ENCODE results near the gene LSM12. TPM values are rescaled to one million over a fixed set of nuclear protein-coding genes. Genes with fewer than 3 reads are reported as not detected.
A peak's percentile ranks its signal among the peaks of the same experiment; 100 is the strongest.

The LSM12 gene
- total RNA-seq, 2 experiments from 2014 or later = 34.6 to 36.1 TPM

DNA sequence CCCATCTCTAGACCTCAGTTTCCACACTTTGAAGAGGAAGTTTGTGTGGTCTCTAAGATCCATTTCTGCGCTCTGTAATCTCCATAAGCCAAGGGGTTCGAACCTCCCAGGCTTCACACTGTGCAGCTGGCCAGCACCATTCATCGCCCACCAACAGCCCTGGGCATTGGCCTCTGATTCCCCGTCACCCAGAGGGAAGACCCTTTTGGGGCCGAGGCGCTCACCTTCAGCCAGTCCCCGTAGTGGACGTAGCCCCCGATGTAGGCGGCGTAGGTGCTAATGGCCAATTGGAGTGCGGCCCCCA, 52.4 kb downstream of the LSM12 start:
- TF ChIP-seq, protein P1, sequence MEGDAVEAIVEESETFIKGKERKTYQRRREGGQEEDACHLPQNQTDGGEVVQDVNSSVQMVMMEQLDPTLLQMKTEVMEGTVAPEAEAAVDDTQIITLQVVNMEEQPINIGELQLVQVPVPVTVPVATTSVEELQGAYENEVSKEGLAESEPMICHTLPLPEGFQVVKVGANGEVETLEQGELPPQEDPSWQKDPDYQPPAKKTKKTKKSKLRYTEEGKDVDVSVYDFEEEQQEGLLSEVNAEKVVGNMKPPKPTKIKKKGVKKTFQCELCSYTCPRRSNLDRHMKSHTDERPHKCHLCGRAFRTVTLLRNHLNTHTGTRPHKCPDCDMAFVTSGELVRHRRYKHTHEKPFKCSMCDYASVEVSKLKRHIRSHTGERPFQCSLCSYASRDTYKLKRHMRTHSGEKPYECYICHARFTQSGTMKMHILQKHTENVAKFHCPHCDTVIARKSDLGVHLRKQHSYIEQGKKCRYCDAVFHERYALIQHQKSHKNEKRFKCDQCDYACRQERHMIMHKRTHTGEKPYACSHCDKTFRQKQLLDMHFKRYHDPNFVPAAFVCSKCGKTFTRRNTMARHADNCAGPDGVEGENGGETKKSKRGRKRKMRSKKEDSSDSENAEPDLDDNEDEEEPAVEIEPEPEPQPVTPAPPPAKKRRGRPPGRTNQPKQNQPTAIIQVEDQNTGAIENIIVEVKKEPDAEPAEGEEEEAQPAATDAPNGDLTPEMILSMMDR (IDR thresholded peaks at IDR 0.05) = no peak
- Histone ChIP-seq H3K27ac (ENCODE audit: low read depth in 1 of 2, low read length in 2 of 2) (no peak overlapping the region), H3K9me3 (ENCODE audit: control insufficient read depth in 1 of 2, insufficient read depth in 1 of 2, low read length in 2 of 2) (no peaks in the 10 kb centered on the region), H3K4me3 (ENCODE audit: low read length) (peak overlapping the region; percentile 94), H3K4me1 (ENCODE audit: insufficient read depth, low read length) (peaks cover 23% of the 10 kb centered on the region), H3K27me3 (ENCODE audit: control insufficient read depth in 1 of 2, insufficient read depth in 2 of 2, low read length in 2 of 2) (no peaks in the 10 kb centered on the region), H3K36me3 (ENCODE audit: insufficient read depth, low read length) (peaks cover 21% of the 10 kb centered on the region)
- DNase-seq = no peak
- peak overlapping the region; percentile 87 for H3K27ac Mint-ChIP-seq
- POLR2A ChIA-PET = interaction anchor here (0.7 to 1.2 kb wide), 4 partner anchors 9 to 530 kb away, joined by 3 to 6 read pairs (median 3); partner anchors contain the start of genes DHX8, NAGS and TMUB2
- H3K27me3 Mint-ChIP-seq = peaks cover 7% of the 10 kb centered on the region
- H3K36me3 Mint-ChIP-seq (ENCODE audit: low read depth) = peaks cover 28% of the 10 kb centered on the region
- ATAC-seq (ENCODE audit: poor library complexity) = no peak
- CTCF ChIA-PET = interaction anchor here (1.0 to 1.1 kb wide), 2 partner anchors 8 to 530 kb away, joined by 3 read pairs; partner anchors contain the start of gene DHX8
- H3K9me3 Mint-ChIP-seq = no peaks in the 10 kb centered on the region
- H3K4me1 Mint-ChIP-seq (ENCODE audit: low read depth) = peaks cover 22% of the 10 kb centered on the region
- intact Hi-C loops (cut with DNase I, micrococcal nuclease) = loop anchor here (2.0 to 10.0 kb wide), 6 partner anchors 53 to 1019 kb away; partner anchors contain the start of genes DHX8 (in 1 of the 2), GPATCH8 (in 1 of the 2), HDAC5 (in 1 of the 2) and LSM12 (in 1 of the 2)
- peak overlapping the region; percentile 100 for H3K4me3 Mint-ChIP-seq

DNA sequence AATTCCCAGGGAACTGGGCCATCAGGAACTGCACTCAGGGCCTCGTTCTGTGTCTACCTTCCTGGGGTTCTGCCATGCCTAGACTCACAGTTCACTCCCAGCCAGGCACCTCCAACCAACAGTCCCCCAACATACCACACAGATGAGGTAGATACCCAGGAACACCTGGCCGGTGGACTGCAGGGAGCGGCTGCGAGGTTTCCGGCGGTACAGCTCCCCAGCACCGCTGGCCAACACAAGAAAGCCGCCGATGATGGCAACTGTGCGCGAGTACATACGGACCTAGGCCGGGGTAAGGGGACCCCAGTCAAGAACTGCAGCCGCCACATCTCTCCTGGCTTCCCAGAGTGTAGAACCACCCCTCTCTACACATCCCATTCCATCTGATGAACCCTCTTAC, 53.6 kb downstream of the LSM12 start:
- Mint-ChIP-seq H3K36me3 (ENCODE audit: low read depth) (peaks cover 32% of the 10 kb centered on the region), H3K9me3 (no peaks in the 10 kb centered on the region), H3K4me3 (peak overlapping the region; percentile 67), H3K27me3 (peaks cover 12% of the 10 kb centered on the region), H3K4me1 (ENCODE audit: low read depth) (peaks cover 27% of the 10 kb centered on the region), H3K27ac (no peak overlapping the region)
- Histone ChIP-seq H3K27me3 (ENCODE audit: control insufficient read depth in 1 of 2, insufficient read depth in 2 of 2, low read length in 2 of 2) (no peaks in the 10 kb centered on the region), H3K27ac (ENCODE audit: low read depth in 1 of 2, low read length in 2 of 2) (no peak overlapping the region), H3K4me1 (ENCODE audit: insufficient read depth, low read length) (peaks cover 36% of the 10 kb centered on the region), H3K9me3 (ENCODE audit: control insufficient read depth in 1 of 2, insufficient read depth in 1 of 2, low read length in 2 of 2) (no peaks in the 10 kb centered on the region), H3K36me3 (ENCODE audit: insufficient read depth, low read length) (peaks cover 21% of the 10 kb centered on the region), H3K4me3 (ENCODE audit: low read length) (no peak overlapping the region)
- DNase-seq (no peak), ATAC-seq (ENCODE audit: poor library complexity) (no peak)
- intact Hi-C loops (cut with DNase I, micrococcal nuclease) = loop anchor here (5.0 to 10.0 kb wide), 3 partner anchors 296 to 1018 kb away; partner anchors contain the start of genes DHX8 (in 1 of the 2) and RPL27 (in 1 of the 2)
- ChIA-PET POLR2A (no interaction called here), CTCF (interaction anchor here (1.3 kb wide), 1 partner anchor 103 kb away, joined by 3 read pairs; no protein-coding TSS in a partner anchor)
- TF ChIP-seq, protein P1 (IDR thresholded peaks at IDR 0.05) = no peak

DNA sequence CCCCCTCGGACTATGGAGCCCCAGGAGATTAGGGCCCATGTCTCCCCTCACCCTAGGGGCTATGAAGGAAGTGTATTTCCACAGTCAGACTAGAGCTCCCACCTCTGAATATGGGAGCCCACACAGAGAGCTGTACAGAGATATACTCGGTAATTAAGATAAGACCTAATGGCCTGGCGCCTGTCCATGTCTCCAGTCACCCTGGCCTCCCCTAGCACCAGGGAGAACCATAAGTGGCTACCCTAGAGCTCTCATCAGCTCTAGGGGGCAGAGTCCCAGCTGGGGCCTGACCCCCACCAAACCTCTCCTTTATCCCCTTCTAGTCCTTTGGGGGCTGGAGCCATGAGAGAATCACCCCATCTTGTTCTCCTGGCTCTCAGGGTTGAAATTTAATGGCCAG, 54.1 kb downstream of the LSM12 start:
- DNase-seq (no peak), ATAC-seq (ENCODE audit: poor library complexity) (no peak)
- ChIA-PET CTCF (interaction anchor here (1.3 kb wide), 1 partner anchor 102 kb away, joined by 3 read pairs; no protein-coding TSS in a partner anchor), POLR2A (no interaction called here)
- intact Hi-C loops (cut with DNase I, micrococcal nuclease) = loop anchor here (5.0 to 10.0 kb wide), 3 partner anchors 295 to 1018 kb away; partner anchors contain the start of genes DHX8 (in 1 of the 2) and RPL27 (in 1 of the 2)
- TF ChIP-seq, protein P1 (IDR thresholded peaks at IDR 0.05) = no peak
- Mint-ChIP-seq H3K27ac (no peak overlapping the region), H3K4me1 (ENCODE audit: low read depth) (peaks cover 31% of the 10 kb centered on the region), H3K36me3 (ENCODE audit: low read depth) (peaks cover 35% of the 10 kb centered on the region), H3K27me3 (peaks cover 16% of the 10 kb centered on the region), H3K4me3 (peak overlapping the region; percentile 67), H3K9me3 (no peaks in the 10 kb centered on the region)
- Histone ChIP-seq H3K27ac (ENCODE audit: low read depth in 1 of 2, low read length in 2 of 2) (no peak overlapping the region), H3K36me3 (ENCODE audit: insufficient read depth, low read length) (peaks cover 21% of the 10 kb centered on the region), H3K4me1 (ENCODE audit: insufficient read depth, low read length) (peaks cover 40% of the 10 kb centered on the region), H3K27me3 (ENCODE audit: control insufficient read depth in 1 of 2, insufficient read depth in 2 of 2, low read length in 2 of 2) (no peaks in the 10 kb centered on the region), H3K9me3 (ENCODE audit: control insufficient read depth in 1 of 2, insufficient read depth in 1 of 2, low read length in 2 of 2) (no peaks in the 10 kb centered on the region), H3K4me3 (ENCODE audit: low read length) (no peak overlapping the region)

Measured in CD4-positive, alpha-beta T cell (primary cell).